Stimulated activated CD8-positive, alpha-beta memory T cell treated with anti-CD3 and anti-CD28 coated beads, Interleukin-12 subunit alpha, Interleukin-12 subunit beta, amount 100 ng/mL, for 4 hours (primary cell): Measurements from ENCODE around the gene CDCP2.
"Not testable (repeated sequence)": the region's sequence is repeated elsewhere in the genome, so short reads cannot be mapped to it uniquely, and the experiment has no call there.

Source experiments
- DNase-seq: peaks from one replicate; pipeline ENCODE4 v3.0.0-alpha.2; 2020; ENCODE audit warnings: low read depth

Gene CDCP2

DNA sequence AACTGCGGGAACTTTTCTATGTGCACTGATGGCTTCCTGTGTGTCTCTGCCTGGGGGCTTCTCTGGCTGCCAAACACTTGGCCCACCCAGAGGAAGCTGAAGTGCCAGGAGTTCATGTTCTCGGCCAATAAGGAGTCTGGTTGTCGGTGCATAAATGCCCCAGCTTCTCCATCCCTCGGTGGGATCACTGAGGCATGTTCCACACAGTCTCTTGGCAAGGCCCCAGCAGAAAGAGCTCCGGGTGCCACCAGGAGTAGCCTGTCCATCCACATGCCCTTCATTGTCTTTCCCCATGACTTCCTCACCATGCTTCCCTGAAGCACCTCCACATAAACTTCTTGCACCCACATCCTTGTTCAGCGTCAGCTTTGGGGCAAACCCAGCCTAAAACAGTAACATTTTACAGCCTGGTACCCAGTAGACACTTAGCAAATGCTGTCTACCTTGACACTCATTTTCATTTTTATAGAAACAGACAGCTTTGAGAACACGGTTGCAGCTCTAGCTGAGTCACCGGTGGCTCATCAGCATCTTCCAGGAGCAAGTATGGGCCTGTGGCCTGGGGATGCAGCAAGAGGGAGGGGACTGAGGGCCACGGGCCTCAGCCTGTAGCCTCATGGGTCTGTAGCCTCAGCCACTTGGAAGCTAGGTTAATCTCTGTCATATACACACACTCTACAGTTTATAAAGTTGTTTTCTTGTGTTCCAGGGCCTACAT, 14.8 kb upstream of the CDCP2 start:
- no peak for DNase-seq

DNA sequence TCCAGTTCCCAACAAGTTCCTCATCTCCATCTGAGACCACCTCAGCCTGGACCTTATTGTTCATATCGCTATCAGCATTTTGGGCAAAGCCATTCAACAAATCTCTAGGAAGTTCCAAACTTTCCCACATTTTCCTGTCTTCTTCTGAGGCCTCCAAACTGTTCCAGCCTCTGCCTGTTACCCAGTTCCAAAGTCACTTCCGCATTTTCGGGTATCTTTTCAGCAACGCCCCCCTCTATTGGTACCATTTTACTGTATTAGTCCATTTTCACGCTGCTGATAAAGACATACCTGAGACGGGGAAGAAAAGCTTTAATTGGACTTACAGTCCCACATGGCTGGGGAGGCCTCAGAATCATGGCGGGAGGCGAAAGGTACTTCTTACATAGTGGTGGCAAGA, 13.6 kb upstream of the CDCP2 start:
- not testable (repeated sequence) for DNase-seq

DNA sequence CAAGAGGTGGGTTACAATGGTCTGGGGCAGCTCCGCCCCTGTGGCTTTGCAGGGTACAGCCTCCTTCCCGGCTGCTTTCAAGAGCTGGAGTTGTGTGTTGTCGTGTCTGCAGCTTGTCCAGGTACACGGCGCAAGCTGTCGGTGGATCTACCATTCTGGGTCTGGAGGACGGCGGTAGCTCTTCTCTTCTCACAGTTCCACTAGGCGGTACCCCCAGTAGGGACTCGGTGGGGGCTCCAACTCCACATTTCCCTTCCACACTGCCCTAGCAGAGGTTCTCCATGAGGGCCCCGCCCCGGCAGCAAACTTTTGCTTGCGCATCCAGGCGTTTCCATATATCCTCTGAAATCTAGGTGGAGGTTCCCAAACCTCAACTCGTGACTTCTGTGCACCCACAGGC, 12.3 kb upstream of the CDCP2 start:
- no peak for DNase-seq

DNA sequence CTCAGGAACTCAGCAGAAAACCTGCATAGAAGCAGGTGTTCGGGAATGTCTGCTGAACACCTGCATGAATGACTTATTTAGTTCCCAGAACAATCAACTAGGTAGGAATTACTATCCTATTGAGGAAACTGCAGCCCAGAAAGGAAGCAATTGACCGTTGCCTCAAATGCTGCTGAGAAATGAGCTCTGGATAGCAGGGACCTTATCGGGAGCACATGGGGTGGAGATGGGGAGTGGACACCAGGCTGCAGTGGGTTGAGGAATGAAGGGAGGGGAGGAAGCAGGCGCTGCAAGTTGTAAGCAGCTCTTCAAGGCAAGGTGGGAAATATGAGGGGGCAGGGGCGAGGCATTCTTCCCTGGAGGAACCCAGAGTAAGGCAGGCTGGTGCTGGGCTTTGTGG, 10.8 kb upstream of the CDCP2 start:
- no peak for DNase-seq

DNA sequence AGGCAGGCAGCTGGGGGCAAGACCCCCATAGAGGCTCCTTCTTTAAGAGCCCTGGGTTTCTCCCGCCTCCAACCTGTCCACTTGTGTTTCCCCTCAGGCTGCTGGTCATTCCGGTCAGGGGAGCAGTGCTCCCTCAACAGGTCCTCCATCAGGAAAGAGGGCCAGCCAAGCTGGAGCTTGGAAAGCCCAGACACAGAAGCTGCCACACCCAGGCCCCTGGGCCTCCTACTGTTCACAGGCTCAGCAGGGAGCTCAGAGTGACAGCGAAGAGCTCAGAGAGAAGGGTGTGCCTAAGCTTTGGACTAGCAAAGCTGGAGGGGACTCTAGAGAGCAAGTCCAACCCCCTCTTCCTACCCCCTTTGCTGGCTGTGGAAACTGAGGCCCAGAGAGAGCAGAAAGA, 10.3 kb upstream of the CDCP2 start:
- no peak for DNase-seq

GRCh38 chr1:54161495-54162168, 8.8 kb upstream of the CDCP2 start:
- DNase-seq, result no peak

- DNase-seq, result no peak
These were observed 7.6 kb upstream of the CDCP2 start for GRCh38 chr1:54160351-54160750.

- DNase-seq, result no peak
These were observed 7.0 kb upstream of the CDCP2 start for GRCh38 chr1:54159733-54160316.

- DNase-seq, result no peak
These were observed 5.3 kb upstream of the CDCP2 start for GRCh38 chr1:54158071-54158470.

GRCh38 chr1:54157401-54157800, 4.6 kb upstream of the CDCP2 start:
- DNase-seq, result no peak

- no peak for DNase-seq
These were observed 4.2 kb upstream of the CDCP2 start for GRCh38 chr1:54156986-54157385.

GRCh38 chr1:54156201-54156600, 3.4 kb upstream of the CDCP2 start:
- no peak for DNase-seq

DNA sequence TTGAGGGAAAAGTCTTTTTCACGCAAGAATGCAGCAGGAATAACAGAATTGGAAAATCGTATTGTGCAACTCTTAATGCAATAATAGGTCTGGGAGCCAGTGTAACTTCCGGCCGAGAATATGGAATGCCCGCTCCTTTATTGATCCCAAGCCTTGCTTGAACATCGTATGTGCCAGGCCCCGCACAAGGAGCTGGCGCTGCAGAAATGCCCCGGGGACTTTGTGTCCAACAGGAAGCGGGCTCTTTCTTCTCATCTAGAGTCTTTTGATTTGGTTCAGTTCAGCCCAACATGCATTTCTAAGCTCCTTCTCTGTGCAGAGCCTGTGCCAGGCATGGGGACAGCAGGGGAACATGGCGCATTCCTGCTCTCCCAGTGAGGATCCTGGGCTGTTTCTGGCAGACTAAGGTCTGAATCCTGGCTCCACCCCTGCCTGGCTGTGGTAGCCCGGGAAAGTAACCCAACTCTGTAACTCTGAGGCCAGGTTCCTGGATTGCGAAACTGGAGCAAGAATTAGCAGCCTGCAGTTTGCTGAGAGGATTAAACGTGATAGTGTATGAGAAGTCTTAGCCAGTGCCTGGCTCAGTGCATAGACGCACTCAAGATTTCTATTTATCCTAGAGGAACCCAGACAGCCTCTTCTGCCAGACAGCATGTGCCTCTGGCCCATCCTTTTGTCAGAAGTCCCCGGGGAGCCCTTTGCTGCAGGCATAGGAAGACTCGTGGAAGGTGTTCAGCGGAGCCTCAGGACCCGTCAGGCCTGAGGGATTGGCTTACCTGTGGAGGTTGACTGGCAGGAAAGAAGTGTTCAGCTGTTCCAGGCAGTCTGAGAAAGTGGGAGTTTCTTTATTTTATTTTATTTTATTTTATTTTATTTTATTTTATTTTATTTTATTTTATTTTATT, 987 bp upstream of the CDCP2 start:
- no peak for DNase-seq

GRCh38 chr1:54151013-54151412, 1.8 kb downstream of the CDCP2 start:
- DNase-seq, result no peak

DNA sequence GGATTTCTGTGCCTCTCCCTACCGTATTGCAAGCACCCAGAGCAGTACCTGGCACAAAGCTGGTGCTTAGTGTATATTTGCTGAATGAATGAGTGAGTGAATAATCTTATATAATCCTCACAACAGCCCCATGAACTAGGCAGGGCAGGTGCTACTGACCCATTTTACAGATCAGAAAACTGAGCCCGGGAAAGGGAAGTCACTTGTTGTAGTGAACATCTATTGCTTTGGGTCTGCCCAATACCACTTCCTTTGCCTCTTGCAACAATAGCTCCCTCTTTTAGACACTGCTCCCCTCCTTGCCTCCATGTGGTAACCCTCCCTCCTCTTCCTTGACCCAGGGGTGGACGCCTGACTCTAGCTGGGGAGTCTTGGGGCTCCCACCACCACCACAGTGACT, 3.1 kb downstream of the CDCP2 start:
- no peak for DNase-seq

GRCh38 chr1:54144366-54144765, 8.4 kb downstream of the CDCP2 start:
- no peak for DNase-seq

GRCh38 chr1:54142146-54142900, 10.5 kb downstream of the CDCP2 start:
- no peak for DNase-seq

- no peak for DNase-seq
These were observed 13.1 kb downstream of the CDCP2 start for GRCh38 chr1:54139711-54140110.

DNA sequence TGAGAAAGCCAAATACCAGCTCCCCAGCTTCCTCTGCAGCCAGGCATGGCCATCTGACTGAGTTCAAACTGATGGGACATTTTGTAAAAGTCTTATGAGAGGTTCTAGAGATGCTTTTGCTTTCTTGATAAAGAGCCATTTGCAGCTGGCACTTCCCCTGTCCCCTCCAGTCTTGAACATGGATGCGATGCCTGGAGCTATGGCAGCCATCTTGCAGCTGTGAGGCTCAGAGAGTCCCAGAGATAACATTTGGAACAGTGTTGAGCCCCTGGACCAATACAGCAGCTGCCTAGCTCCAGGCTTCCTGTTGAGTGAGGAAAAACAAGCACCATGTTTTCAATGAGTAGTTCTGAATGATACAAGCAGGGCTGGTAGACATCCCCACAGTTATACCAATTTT, 13.8 kb downstream of the CDCP2 start:
- no peak for DNase-seq

DNA sequence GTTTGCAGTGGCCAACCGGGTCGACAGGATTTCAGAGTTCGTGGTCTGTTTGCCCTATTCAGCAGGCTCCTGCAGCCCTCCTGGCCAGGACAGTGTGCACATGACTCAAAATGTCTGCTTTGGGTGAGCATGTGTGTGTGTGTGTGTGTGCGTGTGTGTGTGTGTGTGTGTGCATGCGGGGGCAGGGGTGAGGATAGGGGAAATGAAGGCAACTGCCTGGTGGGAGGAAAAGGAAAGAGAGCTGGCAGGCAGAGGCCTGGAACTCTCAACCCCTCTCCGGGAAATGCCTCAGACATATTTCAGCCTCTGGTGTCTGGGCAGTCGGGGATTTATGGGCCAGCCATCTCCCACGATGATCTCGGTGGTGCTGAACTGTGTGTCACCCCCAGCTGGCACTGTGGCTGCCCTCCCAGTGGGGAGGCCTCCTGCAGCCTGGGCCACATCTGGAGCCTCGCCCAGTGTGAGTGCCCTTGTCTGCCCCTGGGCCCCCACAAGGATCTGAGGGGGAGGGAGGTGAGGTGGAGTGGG, 15.2 kb downstream of the CDCP2 start:
- DNase-seq, result no peak

DNA sequence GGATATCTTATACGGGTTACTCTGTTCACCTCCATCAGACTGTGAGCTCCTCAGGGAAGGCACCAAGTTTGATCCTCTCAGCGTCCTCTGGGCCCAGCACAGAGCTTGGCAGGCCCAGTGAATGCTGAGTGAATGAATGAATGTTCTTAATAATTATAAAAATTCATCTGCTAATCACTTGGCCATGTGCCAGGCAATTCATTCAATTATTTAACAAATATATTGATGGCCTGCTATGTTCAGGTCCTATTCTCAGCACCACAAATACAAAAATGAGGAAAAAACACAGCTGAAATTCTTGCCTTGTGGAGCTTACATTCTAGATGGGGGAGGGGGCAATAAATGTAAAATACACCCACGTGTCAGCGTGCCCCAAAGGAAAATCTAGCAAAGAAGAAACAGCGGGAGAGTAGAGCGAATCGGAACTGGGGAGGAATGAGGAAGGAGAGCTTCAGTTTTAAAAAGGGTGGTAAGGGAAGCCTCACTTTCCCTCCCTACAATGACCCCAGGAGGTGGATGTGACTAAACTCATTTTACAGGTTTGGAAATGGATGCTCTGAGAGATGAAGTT, 15.8 kb downstream of the CDCP2 start:
- DNase-seq, result no peak
